Placental epithelial cell (primary cell): ENCODE data around the gene MCF2L2. TPM values are rescaled to one million over a fixed set of nuclear protein-coding genes. Genes with fewer than 3 reads are reported as not detected.
A peak's percentile ranks its signal among the peaks of the same experiment; 100 is the strongest.

Experiments used
- small RNA-seq: library from RNA; depleted of rRNA; stranded (forward); fragments of <200 nt; gene quantifications from one replicate; pipeline ENCODE3, GENCODE V24; 2012
- total RNA-seq: library from RNA; depleted of rRNA; stranded (reverse); fragments of >200 nt; gene quantifications from 2 replicates; pipeline ENCODE4 v1.2.3, GENCODE V29; 2012

The MCF2L2 gene
- total RNA-seq: under 0.01 and 0.98 TPM in 2 replicates

GRCh38 chr3:183428447-183429211 is at the start of gene MCF2L2:
TSS of gene MCF2L2 (minus strand) at chr3:183428619. CDS start at chr3:183427977, 642 bp downstream.

GRCh38 chr3:183252973-183253527 is 175.4 kb downstream of the MCF2L2 start, which contains the start of gene B3GNT5:
TSS of gene B3GNT5 (plus strand) at chr3:183253253. CDS start at chr3:183269799, 16,546 bp downstream.

Small RNA genes lying within 50 kb of the gene (small RNA-seq; reads per million reads assigned to genes)
- gene RF00092 (not detected), gene RF00394 (not detected), gene RF01241 (not detected), gene RNA5SP151 (not detected), gene SNORA63D (4.6 reads per million, percentile 91 among the genes with 10 or more reads in this experiment)

Other genes starting within 250 kb of the MCF2L2 start
- 11.7 and 22.0 TPM in 2 replicates for gene B3GNT5, start 175.4 kb downstream of the MCF2L2 start, total RNA-seq
- not detected in 2 replicates for gene KLHL6, start 127.1 kb upstream of the MCF2L2 start, total RNA-seq
- gene KLHL24, start 207.0 kb upstream of the MCF2L2 start, total RNA-seq: 40.3 and 56.1 TPM in 2 replicates